HepG2 (cell line): ENCODE measurements around the gene GABBR2.

Experiments used
- CTCF ChIP-seq: sonication (generic); formaldehyde crosslinking; IDR thresholded peaks from 2 replicates; pipeline ENCODE4 v1.5.0; 2020; ENCODE audit warnings: mild to moderate bottlenecking, missing genetic modification reagents, moderate library complexity
- ETV6 ChIP-seq: sonication (generic); formaldehyde crosslinking; conservative IDR thresholded peaks from 2 replicates; pipeline ENCODE4 v1.4.0; 2020; ENCODE audit warnings: missing genetic modification reagents
- POLR2A ChIP-seq, 2 experiments: IDR thresholded peaks; 2 replicates each; pipeline ENCODE4 v1.6.1; 2011; ENCODE audit warnings: low read depth in 2 of 2, low read length in 2 of 2, mild to moderate bottlenecking in 1 of 2, moderate library complexity in 1 of 2; ENCODE audit not compliant: insufficient read depth in 1 of 2

DNA sequence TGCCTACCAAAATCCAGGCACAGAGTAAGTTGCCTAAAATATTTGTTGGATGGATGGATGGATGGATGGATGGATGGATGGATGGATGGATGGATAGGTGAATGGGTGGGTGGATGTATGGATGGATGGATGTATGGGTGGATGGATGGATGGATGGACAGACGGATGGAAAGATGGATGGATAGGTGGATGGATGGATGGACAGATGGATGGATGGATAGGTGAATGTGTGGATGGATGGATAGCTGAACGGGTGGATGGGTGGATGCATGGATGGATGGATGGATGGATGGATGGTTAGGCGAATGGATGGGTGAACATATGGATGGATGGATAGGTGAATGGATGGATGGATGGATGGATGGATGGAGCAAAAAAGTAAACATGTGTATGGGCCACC lies 131.9 kb downstream of the GABBR2 start:
- TF ChIP-seq POLR2A (IDR thresholded peaks at IDR 0.05; ENCODE audit: insufficient read depth in 1 of 2, low read depth in 2 of 2, low read length in 2 of 2) (no peak), ETV6 (CRISPR knock-in tag) (no peak), CTCF (CRISPR knock-in tag) (no peak)
